Fibroblast of lung (primary cell): ENCODE measurements around the gene LILRB5. TPM values are rescaled to one million over a fixed set of nuclear protein-coding genes. Genes with fewer than 3 reads are reported as not detected.
"Not testable (repeated sequence)": the region's sequence is repeated elsewhere in the genome, so short reads cannot be mapped to it uniquely, and the experiment has no call there.

Experiments used
- DNase-seq, 2 donors: peaks; one replicate each; pipeline versions ENCODE4 v3.0.0 to v3.0.0-alpha.2; 2010; ENCODE audit warnings: low read depth in 2 of 2
- H2AFZ ChIP-seq: 2 replicates; pipeline ENCODE4 v1.5.1; 2012; ENCODE audit warnings: low read length, control low read depth, inconsistent platforms
- H3K27ac ChIP-seq: 2 replicates; pipeline ENCODE4 v1.5.1; 2011; ENCODE audit warnings: low read length, control low read depth; ENCODE audit not compliant: insufficient read depth
- H3K27me3 ChIP-seq: 2 replicates; pipeline ENCODE4 v1.5.1; 2011; ENCODE audit warnings: mild to moderate bottlenecking, low read length; ENCODE audit not compliant: control insufficient read depth, insufficient read depth
- H3K36me3 ChIP-seq: 2 replicates; pipeline ENCODE4 v1.5.1; 2011; ENCODE audit warnings: low read length; ENCODE audit not compliant: control insufficient read depth, insufficient read depth
- H3K4me1 ChIP-seq: 2 replicates; pipeline ENCODE4 v1.5.1; 2011; ENCODE audit warnings: low read length; ENCODE audit not compliant: control insufficient read depth, insufficient read depth; ENCODE audit errors: extremely low read depth
- H3K4me2 ChIP-seq: 2 replicates; pipeline ENCODE4 v1.5.1; 2011; ENCODE audit warnings: low read length, control low read depth; ENCODE audit not compliant: insufficient read depth; ENCODE audit errors: extremely low read depth
- H3K4me3 ChIP-seq, 4 experiments: fragments of 200-600 bp in 1 of 4; sonication (generic) in 1 of 4; replicated peaks in 1 of 4; 2 replicates each; pipeline ENCODE4 v1.5.1; 2011 to 2016; ENCODE audit warnings: low read length in 4 of 4, low read depth in 3 of 4, mild to moderate bottlenecking in 3 of 4, control low read depth in 2 of 4, inconsistent platforms in 1 of 4, mixed read lengths in 1 of 4; ENCODE audit not compliant: insufficient read depth in 1 of 4; ENCODE audit errors: control extremely low read depth in 1 of 4
- H3K79me2 ChIP-seq: 2 replicates; pipeline ENCODE4 v1.5.1; 2012; ENCODE audit warnings: mild to moderate bottlenecking, low read length, inconsistent platforms; ENCODE audit not compliant: control insufficient read depth, insufficient read depth
- H3K9ac ChIP-seq: 2 replicates; pipeline ENCODE4 v1.5.1; 2011; ENCODE audit warnings: mild to moderate bottlenecking, low read length, control low read depth; ENCODE audit not compliant: insufficient read depth
- H3K9me3 ChIP-seq: 2 replicates; pipeline ENCODE4 v1.5.1; 2012; ENCODE audit warnings: low read depth, low read length; ENCODE audit not compliant: control insufficient read depth, insufficient read depth
- H4K20me1 ChIP-seq: 2 replicates; pipeline ENCODE4 v1.5.1; 2011; ENCODE audit warnings: low read length; ENCODE audit not compliant: control insufficient read depth, insufficient read depth; ENCODE audit errors: extremely low read depth
- CTCF ChIP-seq, 2 donors: IDR thresholded peaks in 1 of 2; conservative IDR thresholded peaks in 1 of 2; 1 replicate in 1 of 2; 2 replicates in 1 of 2; pipeline ENCODE4 v1.5.1; 2011 to 2012; ENCODE audit warnings: low read length in 2 of 2, control low read depth in 1 of 2, inconsistent platforms in 1 of 2, low read depth in 1 of 2, mild to moderate bottlenecking in 1 of 2
- EZH2 ChIP-seq: IDR thresholded peaks from 2 replicates; pipeline ENCODE4 v1.5.1; 2012; ENCODE audit warnings: low read length, control low read depth, mild to moderate bottlenecking; ENCODE audit errors: missing control alignments
- polyA plus RNA-seq, 2 donors: library from polyadenylated mRNA; depleted of rRNA in 1 of 2; stranded (reverse) in 1 of 2; unstranded in 1 of 2; fragments of >200 nt; gene quantifications; 2 replicates each; pipeline ENCODE4 v1.2.1, GENCODE V29; 2011 to 2012; ENCODE audit warnings: missing spikeins in 1 of 2
- total RNA-seq: library from RNA; depleted of rRNA; stranded (reverse); fragments of >200 nt; gene quantifications from 2 replicates; pipeline ENCODE4 v1.2.1, GENCODE V29; 2014

LILRB5 gene
- total and polyA plus RNA-seq, 2 donors (not counting 1 experiment from before 2014, with no cell fraction given), result not detected

GRCh38 chr19:54281007-54281728 is 24.1 kb upstream of the LILRB5 start, which contains the start of gene LILRB2:
Gene LILRB2 (minus strand): TSS chr19:54281110. CDS start chr19:54280496, 614 bp downstream.
- no peaks in the 10 kb centered on the region for H3K9me3 ChIP-seq
- H4K20me1 ChIP-seq, result no peaks in the 10 kb centered on the region
- no peak within 1 kb of the TSS for H3K4me2 ChIP-seq
- no peak within 1 kb of the TSS for H2AFZ ChIP-seq
- no peaks in the 10 kb centered on the region for H3K36me3 ChIP-seq
- H3K27me3 ChIP-seq, result no peaks in the 10 kb centered on the region
- H3K9ac ChIP-seq, result no peak within 1 kb of the TSS
- no peak within 1 kb of the TSS for H3K27ac ChIP-seq
- DNase-seq, result no peak
- TF ChIP-seq CTCF (conservative IDR thresholded peaks at IDR 0.05 in 1 of 2, IDR thresholded peaks at IDR 0.05 in 1 of 2; ENCODE audit: low read depth in 1 of 2, low read length in 2 of 2) (no peak), EZH2 (no peak)
- no peaks in the 10 kb centered on the region for H3K79me2 ChIP-seq
- no peak within 1 kb of the TSS for H3K4me3 ChIP-seq
- no peaks in the 10 kb centered on the region for H3K4me1 ChIP-seq

- not testable (repeated sequence) for H3K9me3 ChIP-seq, DNase-seq, H4K20me1 ChIP-seq, H3K27ac ChIP-seq, H3K27me3 ChIP-seq, H2AFZ ChIP-seq, H3K9ac ChIP-seq, H3K4me2 ChIP-seq, H3K4me1 ChIP-seq, H3K79me2 ChIP-seq, H3K36me3 ChIP-seq, H3K4me3 ChIP-seq
Observed at GRCh38 chr19:54280441-54280840, 23.4 kb upstream of the LILRB5 start.

GRCh38 chr19:54280025-54280424 is 23.0 kb upstream of the LILRB5 start:
- not testable (repeated sequence) for H3K4me1 ChIP-seq, H3K4me2 ChIP-seq, DNase-seq, H3K27ac ChIP-seq, H3K79me2 ChIP-seq, H3K36me3 ChIP-seq, H3K9me3 ChIP-seq, H4K20me1 ChIP-seq, H2AFZ ChIP-seq, H3K4me3 ChIP-seq, H3K9ac ChIP-seq, H3K27me3 ChIP-seq

GRCh38 chr19:54279406-54279962 is 22.4 kb upstream of the LILRB5 start:
- H3K4me2 ChIP-seq, result no peak overlapping the region
- no peaks in the 10 kb centered on the region for H3K36me3 ChIP-seq
- H3K9me3 ChIP-seq, result no peaks in the 10 kb centered on the region
- no peak for DNase-seq
- no peak overlapping the region for H3K4me3 ChIP-seq
- H4K20me1 ChIP-seq, result no peaks in the 10 kb centered on the region
- H3K79me2 ChIP-seq, result no peaks in the 10 kb centered on the region
- TF ChIP-seq CTCF (conservative IDR thresholded peaks at IDR 0.05 in 1 of 2, IDR thresholded peaks at IDR 0.05 in 1 of 2; ENCODE audit: low read depth in 1 of 2, low read length in 2 of 2) (no peak), EZH2 (no peak)
- no peak overlapping the region for H2AFZ ChIP-seq
- no peaks in the 10 kb centered on the region for H3K27me3 ChIP-seq
- no peak overlapping the region for H3K9ac ChIP-seq
- no peaks in the 10 kb centered on the region for H3K4me1 ChIP-seq
- no peak overlapping the region for H3K27ac ChIP-seq

GRCh38 chr19:54278571-54279195 is 21.6 kb upstream of the LILRB5 start:
- H3K4me1 ChIP-seq, H4K20me1 ChIP-seq, H3K9ac ChIP-seq, H3K27ac ChIP-seq, H3K4me3 ChIP-seq, H3K36me3 ChIP-seq, H3K79me2 ChIP-seq, H3K4me2 ChIP-seq, DNase-seq, H3K9me3 ChIP-seq, H3K27me3 ChIP-seq, H2AFZ ChIP-seq: not testable (repeated sequence)
